HG03575 (cell line): Measurements from ENCODE around the gene TFG.

Experiments
- ATAC-seq: cut with Tn5 transposase; IDR thresholded peaks from one replicate; pipeline ENCODE4 v1.9.1; 2021; ENCODE audit not compliant: unreplicated experiment, insufficient number of reproducible peaks, low FRiP score; ENCODE audit errors: extremely low read depth

The TFG gene

GRCh38 chr3:100702082-100702979, 7.0 kb upstream of the TFG start:
- no peak for ATAC-seq

GRCh38 chr3:100702980-100703345, 6.3 kb upstream of the TFG start:
- ATAC-seq: no peak

GRCh38 chr3:100703865-100704264, 5.4 kb upstream of the TFG start:
- no peak for ATAC-seq

- ATAC-seq: no peak
These were observed 2.9 kb upstream of the TFG start for GRCh38 chr3:100706365-100706764.

GRCh38 chr3:100708644-100708988, 678 bp upstream of the TFG start:
- ATAC-seq: no peak

- no peak for ATAC-seq
These were observed 557 bp downstream of the TFG start for GRCh38 chr3:100709842-100710260.

- peak; percentile 29 for ATAC-seq
These were observed 1.1 kb downstream of the TFG start for GRCh38 chr3:100710261-100710968.

- ATAC-seq: no peak
These were observed 5.9 kb downstream of the TFG start for GRCh38 chr3:100715176-100715575.

- ATAC-seq: no peak
These were observed 7.8 kb downstream of the TFG start for GRCh38 chr3:100717063-100717462.

- no peak for ATAC-seq
These were observed 8.6 kb downstream of the TFG start for GRCh38 chr3:100717637-100718487.

- ATAC-seq: no peak
These were observed 9.8 kb downstream of the TFG start for GRCh38 chr3:100719136-100719535.

GRCh38 chr3:100720426-100720825, 11.1 kb downstream of the TFG start:
- ATAC-seq: no peak

- no peak for ATAC-seq
These were observed 16.7 kb downstream of the TFG start for GRCh38 chr3:100725935-100726513.

- ATAC-seq: no peak
These were observed 17.4 kb downstream of the TFG start for GRCh38 chr3:100726706-100727105.

GRCh38 chr3:100730524-100730923, 21.2 kb downstream of the TFG start:
- ATAC-seq: no peak

GRCh38 chr3:100732435-100732834, 23.1 kb downstream of the TFG start:
- ATAC-seq: no peak

- ATAC-seq: no peak
These were observed 28.0 kb downstream of the TFG start for GRCh38 chr3:100737334-100737733.

GRCh38 chr3:100740207-100740606, 30.9 kb downstream of the TFG start:
- no peak for ATAC-seq

- no peak for ATAC-seq
These were observed 34.2 kb downstream of the TFG start for GRCh38 chr3:100743535-100743934.
